ENCODE results near the gene TIAM1.

The TIAM1 gene

GRCh38 chr21:31347435-31348032 lies 3.5 kb upstream of the TIAM1 start:
- no peak overlapping the region for H3K4me3 ChIP-seq (ENCODE audit: low read depth, low read length)
- TF ChIP-seq, protein P1, sequence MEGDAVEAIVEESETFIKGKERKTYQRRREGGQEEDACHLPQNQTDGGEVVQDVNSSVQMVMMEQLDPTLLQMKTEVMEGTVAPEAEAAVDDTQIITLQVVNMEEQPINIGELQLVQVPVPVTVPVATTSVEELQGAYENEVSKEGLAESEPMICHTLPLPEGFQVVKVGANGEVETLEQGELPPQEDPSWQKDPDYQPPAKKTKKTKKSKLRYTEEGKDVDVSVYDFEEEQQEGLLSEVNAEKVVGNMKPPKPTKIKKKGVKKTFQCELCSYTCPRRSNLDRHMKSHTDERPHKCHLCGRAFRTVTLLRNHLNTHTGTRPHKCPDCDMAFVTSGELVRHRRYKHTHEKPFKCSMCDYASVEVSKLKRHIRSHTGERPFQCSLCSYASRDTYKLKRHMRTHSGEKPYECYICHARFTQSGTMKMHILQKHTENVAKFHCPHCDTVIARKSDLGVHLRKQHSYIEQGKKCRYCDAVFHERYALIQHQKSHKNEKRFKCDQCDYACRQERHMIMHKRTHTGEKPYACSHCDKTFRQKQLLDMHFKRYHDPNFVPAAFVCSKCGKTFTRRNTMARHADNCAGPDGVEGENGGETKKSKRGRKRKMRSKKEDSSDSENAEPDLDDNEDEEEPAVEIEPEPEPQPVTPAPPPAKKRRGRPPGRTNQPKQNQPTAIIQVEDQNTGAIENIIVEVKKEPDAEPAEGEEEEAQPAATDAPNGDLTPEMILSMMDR (IDR thresholded peaks at IDR 0.05; ENCODE audit: borderline replicate concordance, insufficient read depth, low read depth, low read length), result no peak; the same call in 1 of the 2 replicates

DNA sequence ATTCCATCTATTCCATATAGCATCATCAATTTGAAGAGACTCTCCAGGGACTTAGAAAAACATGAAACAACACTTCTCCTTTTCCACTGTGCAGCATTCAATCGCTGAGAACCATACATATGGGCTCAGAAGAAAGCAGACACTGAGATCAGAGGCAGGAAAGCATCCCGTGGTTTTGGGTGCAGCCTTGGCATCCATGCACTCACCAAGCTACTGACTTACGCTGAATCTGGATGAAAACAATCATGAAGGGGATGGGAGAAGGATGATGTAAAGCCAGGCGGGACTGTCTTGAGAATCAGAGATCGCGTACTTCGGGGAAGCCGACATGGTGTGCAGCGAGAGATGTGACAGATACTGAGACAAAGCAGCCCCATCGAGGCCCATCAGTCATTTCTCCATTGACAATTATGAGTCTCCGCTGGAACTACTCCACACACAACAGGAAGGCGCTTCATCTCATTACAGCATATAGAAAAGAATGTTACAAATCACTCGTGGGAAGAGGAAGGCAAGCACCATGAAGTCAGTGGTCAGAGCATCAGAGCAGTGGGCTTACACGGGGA lies 2.3 kb upstream of the TIAM1 start:
- H3K4me3 ChIP-seq (ENCODE audit: low read depth, low read length), result no peak overlapping the region
- TF ChIP-seq, protein P1 (IDR thresholded peaks at IDR 0.05; ENCODE audit: borderline replicate concordance, insufficient read depth, low read depth, low read length), result no peak

GRCh38 chr21:31345136-31345535 lies 1.1 kb upstream of the TIAM1 start:
- H3K4me3 ChIP-seq (ENCODE audit: low read depth, low read length), result no peak overlapping the region
- TF ChIP-seq, protein P1 (IDR thresholded peaks at IDR 0.05; ENCODE audit: borderline replicate concordance, insufficient read depth, low read depth, low read length), result no peak

GRCh38 chr21:31343030-31343510 lies 991 bp downstream of the TIAM1 start:
- TF ChIP-seq, protein P1 (IDR thresholded peaks at IDR 0.05; ENCODE audit: borderline replicate concordance, insufficient read depth, low read depth, low read length), result no peak
- no peak overlapping the region for H3K4me3 ChIP-seq (ENCODE audit: low read depth, low read length)

- no peak overlapping the region for H3K4me3 ChIP-seq (ENCODE audit: low read depth, low read length)
- TF ChIP-seq, protein P1 (IDR thresholded peaks at IDR 0.05; ENCODE audit: borderline replicate concordance, insufficient read depth, low read depth, low read length), result no peak
Observed at GRCh38 chr21:31342348-31342747, 1.7 kb downstream of the TIAM1 start.

DNA sequence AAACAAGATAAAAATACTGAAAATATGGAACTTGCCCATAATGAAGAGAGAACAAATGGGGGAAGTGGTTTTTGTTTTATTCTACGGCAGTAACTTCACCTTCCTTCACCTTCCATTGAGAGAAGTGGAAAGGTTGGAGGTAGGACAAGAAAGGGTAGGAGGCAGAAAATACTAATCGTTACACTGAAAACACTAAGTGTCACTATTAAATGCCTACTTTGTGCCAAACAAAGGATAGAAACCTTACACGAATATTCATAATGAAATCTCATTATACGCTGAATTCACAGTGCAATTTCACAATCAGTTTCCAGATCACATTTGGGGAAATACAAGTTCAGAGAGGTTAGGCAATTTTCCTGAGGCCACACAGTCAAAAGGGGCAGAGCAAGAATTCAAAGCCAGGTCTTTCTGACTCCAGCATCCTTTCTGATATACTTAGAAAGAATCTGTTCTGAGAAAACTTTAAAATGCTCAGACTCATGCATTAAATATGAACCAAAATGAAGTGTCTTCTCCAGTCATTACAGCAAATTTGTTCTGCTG lies 3.0 kb downstream of the TIAM1 start:
- no peak overlapping the region for H3K4me3 ChIP-seq (ENCODE audit: low read depth, low read length)
- TF ChIP-seq, protein P1 (IDR thresholded peaks at IDR 0.05; ENCODE audit: borderline replicate concordance, insufficient read depth, low read depth, low read length), result no peak

GRCh38 chr21:31340514-31340913 lies 3.5 kb downstream of the TIAM1 start:
- TF ChIP-seq, protein P1 (IDR thresholded peaks at IDR 0.05; ENCODE audit: borderline replicate concordance, insufficient read depth, low read depth, low read length), result no peak
- H3K4me3 ChIP-seq (ENCODE audit: low read depth, low read length), result no peak overlapping the region
